ENCODE results near the gene DRAM2.

Gene DRAM2

GRCh38 chr1:111104981-111105380 lies 34.9 kb downstream of the DRAM2 start:
- H3K9me3 ChIP-seq (ENCODE audit: low read length): peaks cover 12% of the 10 kb centered on the region
- no peaks in the 10 kb centered on the region for H3K9me2 ChIP-seq (ENCODE audit: low read depth, low read length)
- no peaks in the 10 kb centered on the region for H3K79me2 ChIP-seq (ENCODE audit: insufficient read depth, low read length)
- no peaks in the 10 kb centered on the region for H3F3A ChIP-seq (ENCODE audit: insufficient read depth, low read length)
- no peaks in the 10 kb centered on the region for H3K27me3 ChIP-seq (ENCODE audit: insufficient read depth, low read length)
- H4K20me1 ChIP-seq (ENCODE audit: insufficient read depth, low read length): no peaks in the 10 kb centered on the region
- no peak overlapping the region for H3K27ac ChIP-seq (ENCODE audit: low read depth, low read length, poor library complexity, severe bottlenecking)
- TF ChIP-seq EZH2 (IDR thresholded peaks at IDR 0.05; ENCODE audit: borderline replicate concordance, low read length) (no peak), CTCF (IDR thresholded peaks at IDR 0.05; ENCODE audit: low read length) (no peak)
- no peak overlapping the region for H3K4me3 ChIP-seq (ENCODE audit: low read depth, low read length, poor library complexity, severe bottlenecking)
- H3K4me2 ChIP-seq (ENCODE audit: low read length): no peak overlapping the region
- no peak overlapping the region for H2AFZ ChIP-seq (ENCODE audit: low read length)
- H3K36me3 ChIP-seq (ENCODE audit: insufficient read depth, low read length): no peaks in the 10 kb centered on the region
- H3K4me1 ChIP-seq (ENCODE audit: insufficient read depth, low read length, severe bottlenecking): no peaks in the 10 kb centered on the region
- no peak overlapping the region for H3K9ac ChIP-seq (ENCODE audit: low read length)

- Histone ChIP-seq H3K27me3 (ENCODE audit: insufficient read depth, low read length) (no peaks in the 10 kb centered on the region), H3K27ac (ENCODE audit: low read depth, low read length, poor library complexity, severe bottlenecking) (no peak overlapping the region), H3K4me2 (ENCODE audit: low read length) (no peak overlapping the region), H3K9me3 (ENCODE audit: low read length) (peaks cover 22% of the 10 kb centered on the region), H3K36me3 (ENCODE audit: insufficient read depth, low read length) (no peaks in the 10 kb centered on the region), H3K79me2 (ENCODE audit: insufficient read depth, low read length) (no peaks in the 10 kb centered on the region), H3K4me3 (ENCODE audit: low read depth, low read length, poor library complexity, severe bottlenecking) (no peak overlapping the region), H4K20me1 (ENCODE audit: insufficient read depth, low read length) (no peaks in the 10 kb centered on the region), H3K9me2 (ENCODE audit: low read depth, low read length) (no peaks in the 10 kb centered on the region), H3K4me1 (ENCODE audit: insufficient read depth, low read length, severe bottlenecking) (no peaks in the 10 kb centered on the region), H2AFZ (ENCODE audit: low read length) (no peak overlapping the region), H3K9ac (ENCODE audit: low read length) (no peak overlapping the region), H3F3A (ENCODE audit: insufficient read depth, low read length) (no peaks in the 10 kb centered on the region)
- TF ChIP-seq CTCF (IDR thresholded peaks at IDR 0.05; ENCODE audit: low read length) (no peak), EZH2 (IDR thresholded peaks at IDR 0.05; ENCODE audit: borderline replicate concordance, low read length) (no peak)
Observed at GRCh38 chr1:111101854-111102642, 37.8 kb downstream of the DRAM2 start.

GRCh38 chr1:111099289-111099688 lies 40.6 kb downstream of the DRAM2 start:
- H3K79me2 ChIP-seq (ENCODE audit: insufficient read depth, low read length): no peaks in the 10 kb centered on the region
- H4K20me1 ChIP-seq (ENCODE audit: insufficient read depth, low read length): no peaks in the 10 kb centered on the region
- H3K4me2 ChIP-seq (ENCODE audit: low read length): no peak overlapping the region
- no peaks in the 10 kb centered on the region for H3K9me2 ChIP-seq (ENCODE audit: low read depth, low read length)
- no peak for TF ChIP-seq EZH2 (IDR thresholded peaks at IDR 0.05; ENCODE audit: borderline replicate concordance, low read length)
- no peak for TF ChIP-seq CTCF (IDR thresholded peaks at IDR 0.05; ENCODE audit: low read length)
- no peaks in the 10 kb centered on the region for H3K4me1 ChIP-seq (ENCODE audit: insufficient read depth, low read length, severe bottlenecking)
- H3F3A ChIP-seq (ENCODE audit: insufficient read depth, low read length): no peaks in the 10 kb centered on the region
- H3K4me3 ChIP-seq (ENCODE audit: low read depth, low read length, poor library complexity, severe bottlenecking): no peak overlapping the region
- H3K27me3 ChIP-seq (ENCODE audit: insufficient read depth, low read length): no peaks in the 10 kb centered on the region
- H3K9ac ChIP-seq (ENCODE audit: low read length): no peak overlapping the region
- no peaks in the 10 kb centered on the region for H3K36me3 ChIP-seq (ENCODE audit: insufficient read depth, low read length)
- no peak overlapping the region for H3K27ac ChIP-seq (ENCODE audit: low read depth, low read length, poor library complexity, severe bottlenecking)
- peaks cover 22% of the 10 kb centered on the region for H3K9me3 ChIP-seq (ENCODE audit: low read length)
- H2AFZ ChIP-seq (ENCODE audit: low read length): no peak overlapping the region

Measured in OCI-LY1 (cell line).